HEK293 (cell line): ENCODE data around the gene SFRP4.

Source experiments
- CTCF ChIA-PET: fragments of 350-600 bp; formaldehyde crosslinking; extraction: SDS; loops from one replicate; lab custom pipeline; 2021; ENCODE audit warnings: antibody characterized with exemption; lab: Yijun Ruan, JAX
- POLR2A ChIA-PET: fragments of 300-600 bp; formaldehyde crosslinking; extraction: SDS; loops from one replicate; lab custom pipeline; 2020; ENCODE audit warnings: antibody characterized with exemption, inconsistent platforms; lab: Yijun Ruan, JAX
- H3K27ac ChIP-seq: fragments of 200-500 bp; sonication (Bioruptor generic); 2 replicates; pipeline ENCODE4 v1.5.1; 2014; ENCODE audit warnings: low read depth, low read length, control low read depth, inconsistent platforms; ENCODE audit errors: extremely low read depth
- H3K36me3 ChIP-seq, 2 experiments: fragments of 200-500 bp in 1 of 2; sonication (Bioruptor generic) in 1 of 2; 1 replicate in 1 of 2; 2 replicates in 1 of 2; pipeline ENCODE4 v1.5.1; 2014 to 2017; ENCODE audit warnings: inconsistent platforms in 2 of 2, low read length in 2 of 2; ENCODE audit not compliant: control insufficient read depth in 2 of 2, insufficient read depth in 1 of 2
- H3K4me1 ChIP-seq: fragments of 200-500 bp; sonication (Bioruptor generic); 2 replicates; pipeline ENCODE4 v1.5.1; 2014; ENCODE audit warnings: mild to moderate bottlenecking, low read length, inconsistent platforms; ENCODE audit not compliant: control insufficient read depth, insufficient read depth
- H3K4me3 ChIP-seq: 2 replicates; pipeline ENCODE4 v1.5.1; 2011; ENCODE audit warnings: low read depth, mild to moderate bottlenecking, control low read depth, low read length, moderate library complexity
- H3K9me3 ChIP-seq: fragments of 200-500 bp; sonication (Bioruptor generic); 2 replicates; pipeline ENCODE4 v1.5.1; 2014; ENCODE audit warnings: low read depth, low read length, inconsistent platforms; ENCODE audit not compliant: control insufficient read depth, insufficient read depth
- GLIS2 ChIP-seq: fragments of 450-650 bp; formaldehyde crosslinking; IDR thresholded peaks from 2 replicates; pipeline ENCODE4 v1.5.1; 2016; ENCODE audit warnings: missing biosample characterization, missing genetic modification characterization
- MZF1 ChIP-seq: fragments of 450-650 bp; formaldehyde crosslinking; IDR thresholded peaks from 2 replicates; pipeline ENCODE4 v1.5.1; 2017; ENCODE audit warnings: missing biosample characterization, missing genetic modification characterization, borderline replicate concordance
- SCRT1 ChIP-seq: fragments of 450-650 bp; formaldehyde crosslinking; IDR thresholded peaks from 2 replicates; pipeline ENCODE4 v1.5.1; 2016; ENCODE audit warnings: missing biosample characterization, missing genetic modification characterization, borderline replicate concordance
- SP3 ChIP-seq: fragments of 450-650 bp; formaldehyde crosslinking; IDR thresholded peaks from 2 replicates; pipeline ENCODE4 v1.5.1; 2016; ENCODE audit warnings: missing biosample characterization, missing genetic modification characterization
- ZBTB49 ChIP-seq: fragments of 450-650 bp; formaldehyde crosslinking; IDR thresholded peaks from 2 replicates; pipeline ENCODE4 v1.5.1; 2016; ENCODE audit warnings: missing biosample characterization, missing genetic modification characterization, low read depth
- ZFP3 ChIP-seq: fragments of 450-650 bp; formaldehyde crosslinking; IDR thresholded peaks from 2 replicates; pipeline ENCODE4 v1.5.1; 2016; ENCODE audit warnings: low read depth, missing biosample characterization, missing genetic modification characterization
- ZIC2 ChIP-seq: fragments of 450-650 bp; formaldehyde crosslinking; IDR thresholded peaks from 2 replicates; pipeline ENCODE4 v1.5.1; 2016; ENCODE audit warnings: missing biosample characterization, missing genetic modification characterization
- ZNF214 ChIP-seq: fragments of 450-650 bp; formaldehyde crosslinking; IDR thresholded peaks from 2 replicates; pipeline ENCODE4 v1.5.1; 2017; ENCODE audit warnings: missing biosample characterization, mild to moderate bottlenecking, missing genetic modification characterization, borderline replicate concordance
- ZNF223 ChIP-seq: fragments of 450-650 bp; formaldehyde crosslinking; IDR thresholded peaks from 2 replicates; pipeline ENCODE4 v1.5.1; 2016; ENCODE audit warnings: missing biosample characterization, missing genetic modification characterization
- ZNF26 ChIP-seq: fragments of 450-650 bp; formaldehyde crosslinking; IDR thresholded peaks from 2 replicates; pipeline ENCODE4 v1.5.1; 2016; ENCODE audit warnings: missing biosample characterization, missing genetic modification characterization
- ZNF362 ChIP-seq: fragments of 450-650 bp; formaldehyde crosslinking; IDR thresholded peaks from 2 replicates; pipeline ENCODE4 v1.5.1; 2016; ENCODE audit warnings: missing biosample characterization, missing genetic modification characterization
- ZNF366 ChIP-seq: fragments of 450-650 bp; formaldehyde crosslinking; conservative IDR thresholded peaks from 2 replicates; pipeline ENCODE4 v1.5.1; 2016; ENCODE audit warnings: missing biosample characterization, missing genetic modification characterization
- ZNF37A ChIP-seq: fragments of 450-650 bp; IDR thresholded peaks from 2 replicates; pipeline ENCODE4 v1.5.1; 2018; ENCODE audit warnings: missing biosample characterization, missing genetic modification characterization
- ZNF391 ChIP-seq: fragments of 450-650 bp; formaldehyde crosslinking; IDR thresholded peaks from 2 replicates; pipeline ENCODE4 v1.5.1; 2016; ENCODE audit warnings: low read depth, missing biosample characterization, missing genetic modification characterization, borderline replicate concordance
- ZNF404 ChIP-seq: fragments of 450-650 bp; formaldehyde crosslinking; IDR thresholded peaks from 2 replicates; pipeline ENCODE4 v1.5.1; 2017; ENCODE audit warnings: missing biosample characterization, missing genetic modification characterization
- ZNF473 ChIP-seq: fragments of 450-650 bp; formaldehyde crosslinking; IDR thresholded peaks from 2 replicates; pipeline ENCODE4 v1.5.1; 2017; ENCODE audit warnings: missing biosample characterization, missing genetic modification characterization
- ZNF518A ChIP-seq: fragments of 450-650 bp; formaldehyde crosslinking; conservative IDR thresholded peaks from 2 replicates; pipeline ENCODE4 v1.5.1; 2016; ENCODE audit warnings: low read depth, missing biosample characterization, missing genetic modification characterization
- ZNF629 ChIP-seq: fragments of 450-650 bp; formaldehyde crosslinking; IDR thresholded peaks from 2 replicates; pipeline ENCODE4 v1.5.1; 2017; ENCODE audit warnings: missing biosample characterization, missing genetic modification characterization

Gene SFRP4

GRCh38 chr7:37930226-37930948 is 13.8 kb upstream of the SFRP4 start:
- H3K27ac ChIP-seq, result no peak overlapping the region
- ChIA-PET POLR2A (no interaction called here), CTCF (interaction anchor here (0.6 to 0.8 kb wide), 5 partner anchors 11 to 1173 kb away, joined by 3 to 5 read pairs (median 3); no protein-coding TSS in a partner anchor)
- H3K9me3 ChIP-seq, result no peaks in the 10 kb centered on the region
- H3K4me1 ChIP-seq, result no peaks in the 10 kb centered on the region
- H3K36me3 ChIP-seq, result no peaks in the 10 kb centered on the region; a peak in 1 of 3 replicates
- no peak overlapping the region for H3K4me3 ChIP-seq
- TF ChIP-seq ZNF404 (tag by site-specific recombination), result no peak
- no peak for TF ChIP-seq ZNF473 (tag by site-specific recombination)
- TF ChIP-seq ZNF391 (tag by site-specific recombination), result no peak
- TF ChIP-seq ZBTB49, result no peak
- no peak for TF ChIP-seq ZNF518A (tag by site-specific recombination)
- no peak for TF ChIP-seq ZNF362 (tag by site-specific recombination)
- no peak for TF ChIP-seq ZNF214 (tag by site-specific recombination)
- no peak for TF ChIP-seq ZFP3
- TF ChIP-seq SP3 (tag by site-specific recombination), result no peak
- TF ChIP-seq SCRT1, result no peak

- ChIA-PET POLR2A (no interaction called here), CTCF (interaction anchor here (0.7 to 1.7 kb wide), 4 partner anchors 11 to 388 kb away, joined by 3 to 10 read pairs (median 4); partner anchors contain the start of gene SFRP4)
- no peak overlapping the region for H3K4me3 ChIP-seq
- no peak overlapping the region for H3K27ac ChIP-seq
- no peaks in the 10 kb centered on the region for H3K9me3 ChIP-seq
- H3K36me3 ChIP-seq, result no peaks in the 10 kb centered on the region; a peak in 1 of 3 replicates
- no peaks in the 10 kb centered on the region for H3K4me1 ChIP-seq
- TF ChIP-seq ZNF223 (tag by site-specific recombination), result no peak
- no peak for TF ChIP-seq ZIC2
- TF ChIP-seq ZNF366, result no peak
- TF ChIP-seq GLIS2, result no peak
- no peak for TF ChIP-seq ZNF26 (tag by site-specific recombination)
- no peak for TF ChIP-seq ZNF518A (tag by site-specific recombination)
- no peak for TF ChIP-seq MZF1
- no peak for TF ChIP-seq ZNF37A (tag by site-specific recombination)
- no peak for TF ChIP-seq ZNF629 (tag by site-specific recombination)
Measured at GRCh38 chr7:37928878-37929277, 12.3 kb upstream of the SFRP4 start.
